ENCODE data around the gene PLCH1.

DNA sequence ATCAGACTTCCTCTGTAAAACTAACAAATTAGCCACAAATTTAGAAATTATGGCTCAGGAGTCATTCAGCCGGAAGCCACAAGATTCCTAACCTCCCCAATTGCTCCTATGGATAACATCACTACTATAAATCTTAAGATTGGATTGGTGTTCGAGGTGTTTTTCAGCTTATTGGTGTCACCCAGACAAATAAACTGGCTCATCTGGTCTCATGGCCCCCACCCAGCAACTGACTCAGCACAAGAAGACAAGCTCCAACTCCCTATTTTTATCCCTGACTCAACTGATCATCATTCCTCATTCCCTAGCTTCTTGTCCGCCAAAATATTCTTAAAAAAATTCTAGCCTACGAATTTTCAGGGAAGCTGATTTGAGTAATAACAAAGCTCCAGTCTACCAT lies 316.3 kb downstream of the PLCH1 start:
- TF ChIP-seq, protein P1, sequence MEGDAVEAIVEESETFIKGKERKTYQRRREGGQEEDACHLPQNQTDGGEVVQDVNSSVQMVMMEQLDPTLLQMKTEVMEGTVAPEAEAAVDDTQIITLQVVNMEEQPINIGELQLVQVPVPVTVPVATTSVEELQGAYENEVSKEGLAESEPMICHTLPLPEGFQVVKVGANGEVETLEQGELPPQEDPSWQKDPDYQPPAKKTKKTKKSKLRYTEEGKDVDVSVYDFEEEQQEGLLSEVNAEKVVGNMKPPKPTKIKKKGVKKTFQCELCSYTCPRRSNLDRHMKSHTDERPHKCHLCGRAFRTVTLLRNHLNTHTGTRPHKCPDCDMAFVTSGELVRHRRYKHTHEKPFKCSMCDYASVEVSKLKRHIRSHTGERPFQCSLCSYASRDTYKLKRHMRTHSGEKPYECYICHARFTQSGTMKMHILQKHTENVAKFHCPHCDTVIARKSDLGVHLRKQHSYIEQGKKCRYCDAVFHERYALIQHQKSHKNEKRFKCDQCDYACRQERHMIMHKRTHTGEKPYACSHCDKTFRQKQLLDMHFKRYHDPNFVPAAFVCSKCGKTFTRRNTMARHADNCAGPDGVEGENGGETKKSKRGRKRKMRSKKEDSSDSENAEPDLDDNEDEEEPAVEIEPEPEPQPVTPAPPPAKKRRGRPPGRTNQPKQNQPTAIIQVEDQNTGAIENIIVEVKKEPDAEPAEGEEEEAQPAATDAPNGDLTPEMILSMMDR (conservative IDR thresholded peaks at IDR 0.05) = no peak
- no peak for TF ChIP-seq ZFX (IDR thresholded peaks at IDR 0.05)

Measured in C4-2B (cell line).